ENCODE results near the gene SHB.

DNA sequence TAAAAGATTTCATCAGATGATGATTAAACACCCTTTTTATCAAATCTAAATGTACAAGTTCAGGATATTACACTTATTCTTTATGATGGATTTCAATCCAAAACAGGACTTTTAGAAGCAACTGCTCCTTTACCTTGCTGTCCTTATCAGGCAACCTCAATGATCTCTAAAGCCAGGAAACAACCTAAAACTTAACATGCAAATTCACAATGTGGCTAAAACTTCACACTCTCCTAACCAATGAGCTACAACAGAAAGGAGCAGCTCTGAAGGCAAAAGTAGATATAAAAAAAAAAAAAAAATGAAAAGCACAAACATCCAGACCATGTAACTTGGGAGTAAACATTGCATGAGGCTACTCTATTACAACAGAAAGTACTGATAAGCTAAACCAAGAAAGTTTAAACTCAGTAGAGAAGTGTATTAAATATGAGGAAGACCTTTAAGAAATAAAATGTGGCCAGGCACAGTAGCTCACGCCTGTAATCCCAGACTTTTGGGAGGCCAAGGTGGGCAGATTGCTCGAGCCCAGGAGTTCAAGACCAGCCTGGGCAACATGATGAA, 188.0 kb downstream of the SHB start:
- TF ChIP-seq CTCF (IDR thresholded peaks at IDR 0.05; ENCODE audit: extremely low read depth in 1 of 2, insufficient read depth in 1 of 2, low read depth in 1 of 2, low read length in 2 of 2): no peak
- no peak for TF ChIP-seq POLR2AphosphoS5 (IDR thresholded peaks at IDR 0.05; ENCODE audit: insufficient read depth, low read depth, low read length)
- TF ChIP-seq GATA2 (IDR thresholded peaks at IDR 0.05; ENCODE audit: insufficient read depth, insufficient read length, low read depth, low read length): no peak
- TF ChIP-seq, protein P1, sequence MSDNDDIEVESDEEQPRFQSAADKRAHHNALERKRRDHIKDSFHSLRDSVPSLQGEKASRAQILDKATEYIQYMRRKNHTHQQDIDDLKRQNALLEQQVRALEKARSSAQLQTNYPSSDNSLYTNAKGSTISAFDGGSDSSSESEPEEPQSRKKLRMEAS (IDR thresholded peaks at IDR 0.05; ENCODE audit: insufficient read depth, insufficient read length): no peak

Data from endothelial cell of umbilical vein (primary cell).